NB4 (cell line): ENCODE data around the gene SLC1A6.
"Not testable (repeated sequence)": the region's sequence is repeated elsewhere in the genome, so short reads cannot be mapped to it uniquely, and the experiment has no call there.

Source experiments
- DNase-seq: peaks from one replicate; pipeline ENCODE4 v3.0.0; 2010; ENCODE audit warnings: low read depth
- H3K4me3 ChIP-seq: one replicate; pipeline ENCODE4 v1.5.1; 2011; ENCODE audit warnings: mild to moderate bottlenecking, low read depth, low read length, moderate library complexity
- MYC ChIP-seq: IDR thresholded peaks from 2 replicates; pipeline ENCODE4 v1.6.1; 2011; ENCODE audit warnings: low read depth, low read length
- POLR2A ChIP-seq: IDR thresholded peaks from 2 replicates; pipeline ENCODE4 v1.6.1; 2011; ENCODE audit warnings: mild to moderate bottlenecking; ENCODE audit not compliant: insufficient read length; ENCODE audit errors: extremely low read depth
- TF ChIP-seq, protein P1 (sequence below): IDR thresholded peaks from 2 replicates; pipeline ENCODE4 v1.6.1; 2011; ENCODE audit warnings: low read depth, low read length
- TF ChIP-seq, protein P2 (sequence below): IDR thresholded peaks from one replicate; pipeline ENCODE4 v1.5.1; 2012; ENCODE audit warnings: low read depth, low read length

The SLC1A6 gene

DNA sequence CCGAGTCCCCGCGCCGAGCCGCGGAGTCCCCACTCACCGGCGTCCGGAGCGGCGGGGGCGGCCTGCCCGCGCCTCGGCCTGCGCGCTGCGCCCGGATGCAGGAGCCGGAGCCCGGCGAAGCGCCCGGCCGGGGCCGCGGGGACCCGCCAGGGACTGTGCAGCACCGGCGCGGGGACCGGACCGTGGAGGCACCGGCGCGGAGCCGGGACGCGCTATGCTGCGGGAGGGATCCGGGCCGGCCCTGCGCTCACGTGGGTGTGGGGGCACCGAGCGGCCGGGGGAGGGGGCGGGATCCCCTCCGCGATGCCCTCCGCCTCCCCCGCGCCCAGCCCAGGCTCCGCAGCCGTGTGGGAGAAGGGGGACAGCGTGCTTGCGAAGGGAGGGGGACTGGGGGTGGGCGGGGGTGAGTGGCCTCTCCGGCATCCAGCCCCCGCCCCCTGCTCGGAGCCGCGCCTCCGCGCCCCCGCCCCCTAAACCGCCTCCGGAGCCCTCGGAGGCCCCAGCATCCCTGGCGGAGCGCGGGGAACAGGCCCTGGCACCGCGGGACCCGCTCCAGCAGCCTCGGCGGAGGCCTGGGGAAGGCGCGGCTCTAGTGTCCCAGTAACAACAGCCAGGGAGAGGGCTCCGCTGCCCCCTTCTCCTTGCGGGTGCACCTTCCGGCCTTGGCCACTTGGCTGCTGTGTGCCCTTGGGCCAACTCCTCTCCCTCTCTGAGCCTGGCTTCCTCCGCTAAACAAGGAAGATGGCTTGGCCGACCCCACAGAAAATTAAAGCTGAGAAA lies at the start of gene SLC1A6:
SLC1A6 (minus strand) TSS at position 389 of the 780 bp plus-strand sequence. CDS start 6,954 bp downstream, outside the sequence.
- TF ChIP-seq, protein P1, sequence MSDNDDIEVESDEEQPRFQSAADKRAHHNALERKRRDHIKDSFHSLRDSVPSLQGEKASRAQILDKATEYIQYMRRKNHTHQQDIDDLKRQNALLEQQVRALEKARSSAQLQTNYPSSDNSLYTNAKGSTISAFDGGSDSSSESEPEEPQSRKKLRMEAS, result no peak
- TF ChIP-seq MYC (no peak), POLR2A (no peak)
- TF ChIP-seq, protein P2, sequence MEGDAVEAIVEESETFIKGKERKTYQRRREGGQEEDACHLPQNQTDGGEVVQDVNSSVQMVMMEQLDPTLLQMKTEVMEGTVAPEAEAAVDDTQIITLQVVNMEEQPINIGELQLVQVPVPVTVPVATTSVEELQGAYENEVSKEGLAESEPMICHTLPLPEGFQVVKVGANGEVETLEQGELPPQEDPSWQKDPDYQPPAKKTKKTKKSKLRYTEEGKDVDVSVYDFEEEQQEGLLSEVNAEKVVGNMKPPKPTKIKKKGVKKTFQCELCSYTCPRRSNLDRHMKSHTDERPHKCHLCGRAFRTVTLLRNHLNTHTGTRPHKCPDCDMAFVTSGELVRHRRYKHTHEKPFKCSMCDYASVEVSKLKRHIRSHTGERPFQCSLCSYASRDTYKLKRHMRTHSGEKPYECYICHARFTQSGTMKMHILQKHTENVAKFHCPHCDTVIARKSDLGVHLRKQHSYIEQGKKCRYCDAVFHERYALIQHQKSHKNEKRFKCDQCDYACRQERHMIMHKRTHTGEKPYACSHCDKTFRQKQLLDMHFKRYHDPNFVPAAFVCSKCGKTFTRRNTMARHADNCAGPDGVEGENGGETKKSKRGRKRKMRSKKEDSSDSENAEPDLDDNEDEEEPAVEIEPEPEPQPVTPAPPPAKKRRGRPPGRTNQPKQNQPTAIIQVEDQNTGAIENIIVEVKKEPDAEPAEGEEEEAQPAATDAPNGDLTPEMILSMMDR, result no peak
- peak; percentile 76 for DNase-seq
- peak within 1 kb of the TSS; percentile 16 for H3K4me3 ChIP-seq

DNA sequence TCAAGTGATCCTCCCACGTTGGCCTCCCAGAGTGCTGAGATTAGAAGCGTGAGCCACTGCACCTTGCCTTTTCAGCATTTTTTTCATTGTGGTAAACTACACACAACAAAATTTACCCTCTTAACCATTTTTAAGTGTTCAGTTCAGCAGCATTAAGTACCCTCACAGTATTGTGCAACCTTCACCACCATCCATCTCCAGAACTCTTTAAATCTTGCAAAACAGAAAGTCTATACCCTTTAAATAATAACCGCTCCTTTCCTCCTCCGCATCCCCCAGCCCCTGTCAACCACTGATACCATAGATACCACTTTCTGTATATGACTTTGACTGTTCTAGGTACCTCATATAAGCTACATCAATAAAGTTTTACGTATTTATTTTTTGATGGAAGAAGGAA lies 48.8 kb upstream of the SLC1A6 start:
- peak; percentile 76 for DNase-seq
- TF ChIP-seq, protein P2, result no peak
- TF ChIP-seq, protein P1, result no peak
- no peak for TF ChIP-seq MYC

DNA sequence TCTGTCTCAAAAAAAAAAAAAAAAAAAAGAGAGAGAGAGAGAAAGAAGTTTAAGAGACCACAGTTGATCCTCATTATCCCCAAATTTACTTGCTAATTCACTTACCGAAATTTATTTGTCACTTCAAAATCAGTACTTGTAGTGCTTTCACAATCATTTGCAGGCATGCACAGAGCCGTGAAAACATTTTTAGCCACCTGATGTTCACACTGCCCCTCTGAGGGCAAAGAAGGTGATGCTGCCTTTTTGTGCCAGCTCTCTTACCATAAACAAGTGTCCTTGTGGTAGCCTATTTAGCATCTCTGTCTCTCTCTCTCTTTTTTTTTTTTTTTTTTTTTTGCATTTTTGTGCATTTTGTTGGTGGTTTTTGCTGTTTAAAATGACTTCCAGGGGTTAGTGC lies 45.6 kb upstream of the SLC1A6 start:
- DNase-seq, result peak; percentile 48
- H3K4me3 ChIP-seq, result no peak overlapping the region
- TF ChIP-seq POLR2A (no peak), MYC (no peak)
- TF ChIP-seq, protein P1, result no peak
- TF ChIP-seq, protein P2, result peak; percentile 40

More for the DNA sequence above, 48.8 kb upstream of the SLC1A6 start:
- no peak overlapping the region for H3K4me3 ChIP-seq

DNA sequence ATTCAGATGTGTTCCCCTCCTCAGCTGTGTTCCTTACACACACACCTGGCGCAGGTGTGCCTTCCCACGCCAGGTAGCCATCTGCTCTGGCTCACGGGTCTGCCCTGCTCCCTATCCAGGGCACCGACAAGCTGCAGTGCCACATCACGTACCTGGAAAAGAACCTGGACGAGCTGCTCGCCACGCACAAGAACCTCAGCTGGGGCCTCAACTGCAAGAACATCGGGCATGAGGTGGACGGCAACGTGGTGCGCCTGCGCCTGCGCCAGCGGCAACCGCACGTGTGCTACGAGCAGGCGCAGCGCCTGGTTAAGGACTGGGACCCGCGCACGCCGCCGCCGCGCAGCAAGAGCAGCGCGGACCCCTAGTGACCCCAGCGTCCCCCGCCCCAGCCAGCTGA lies 43.1 kb upstream of the SLC1A6 start:
- TF ChIP-seq MYC, result no peak
- TF ChIP-seq, protein P2, result no peak
- TF ChIP-seq POLR2A, result no peak
- TF ChIP-seq, protein P1, result no peak
- DNase-seq, result no peak

DNA sequence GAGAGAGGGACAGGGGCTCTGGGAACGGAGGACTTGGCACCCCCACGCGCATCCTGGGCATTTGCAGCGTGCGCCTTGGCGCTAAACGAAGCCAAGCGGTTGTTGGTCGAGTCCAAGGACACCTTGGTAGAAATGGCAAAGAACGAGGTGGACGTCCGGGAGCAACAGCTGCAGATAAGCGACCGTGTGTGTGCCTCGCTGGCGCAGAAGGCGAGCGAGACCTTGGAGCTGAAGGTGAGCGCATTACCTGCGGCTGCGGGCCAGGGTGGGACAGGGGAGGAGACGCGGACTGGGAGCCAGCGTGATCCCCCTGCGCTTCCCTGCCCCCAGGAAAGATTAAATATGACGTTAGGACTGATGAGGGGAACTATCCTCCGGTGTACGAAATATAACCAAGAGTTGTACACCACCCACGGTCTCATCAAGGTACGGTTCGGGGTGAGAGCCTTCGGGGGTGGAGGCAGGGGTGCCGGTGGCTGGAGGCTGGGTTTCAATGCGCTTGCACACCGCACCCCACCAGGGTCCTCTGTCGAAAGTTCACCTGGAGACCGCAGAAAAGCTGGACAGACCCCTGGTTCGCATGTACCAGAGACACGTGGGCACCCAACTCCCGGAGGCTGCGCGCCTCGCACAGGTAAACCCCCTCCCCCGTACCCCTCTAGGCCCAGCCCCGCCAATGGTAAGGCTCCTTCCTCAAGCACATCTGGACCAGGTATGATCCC lies 41.8 kb upstream of the SLC1A6 start:
- H3K4me3 ChIP-seq, result no peak overlapping the region
- DNase-seq, result no peak
- TF ChIP-seq POLR2A (no peak), MYC (no peak)
- TF ChIP-seq, protein P2, result no peak
- TF ChIP-seq, protein P1, result no peak

More for the DNA sequence above, 43.1 kb upstream of the SLC1A6 start:
- no peak overlapping the region for H3K4me3 ChIP-seq

DNA sequence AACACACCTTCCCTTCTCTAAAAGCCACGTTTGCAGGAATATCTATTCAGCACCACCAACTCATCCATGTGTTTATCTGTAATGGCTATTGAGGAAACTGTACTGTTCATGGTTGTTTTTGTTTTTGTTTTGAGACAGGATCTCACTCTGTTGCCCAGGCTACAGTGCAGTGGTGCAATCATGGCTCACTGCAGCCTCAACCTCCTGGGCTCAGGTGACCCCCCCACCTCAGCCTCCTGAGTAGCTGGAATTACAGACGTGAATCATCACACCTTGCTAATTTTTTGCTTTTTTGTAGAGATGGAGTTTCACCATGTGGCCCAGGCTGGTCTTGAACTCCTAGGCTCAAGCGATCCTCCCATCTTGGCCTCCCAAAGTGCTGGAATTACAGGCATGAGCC lies 39.2 kb upstream of the SLC1A6 start:
- not testable (repeated sequence) for H3K4me3 ChIP-seq, DNase-seq
